ENCODE measurements around the gene PTTG2.

PTTG2 gene

GRCh38 chr4:38004062-38004461 is 43.9 kb downstream of the PTTG2 start:
- Histone ChIP-seq H3K27me3 (ENCODE audit: insufficient read depth, low read length, poor library complexity, severe bottlenecking) (no peaks in the 10 kb centered on the region), H3K4me3 (ENCODE audit: low read length, poor library complexity, severe bottlenecking) (no peak overlapping the region), H3F3A (ENCODE audit: low read depth) (no peaks in the 10 kb centered on the region), H3K9ac (ENCODE audit: low read depth, low read length, poor library complexity, severe bottlenecking) (no peak overlapping the region), H3K9me2 (replicated peaks; ENCODE audit: low read depth, low read length) (no peaks in the 10 kb centered on the region), H3K9me3 (ENCODE audit: insufficient read depth, low read depth, low read length) (no peaks in the 10 kb centered on the region), H3K36me3 (ENCODE audit: insufficient read depth, low read length) (no peaks in the 10 kb centered on the region), H3K79me2 (ENCODE audit: insufficient read depth, low read length) (0 out of 2 replicates have a peak, but pooled peaks cover 5% of the 10 kb centered on the region), H3K4me1 (ENCODE audit: insufficient read depth, low read length, poor library complexity, severe bottlenecking) (peaks cover 24% of the 10 kb centered on the region), H2AFZ (ENCODE audit: low read length) (no peak overlapping the region), H4K20me1 (ENCODE audit: insufficient read depth, low read length, poor library complexity, severe bottlenecking) (peaks cover 5% of the 10 kb centered on the region), H3K4me2 (ENCODE audit: low read depth, low read length, poor library complexity, severe bottlenecking) (no peak overlapping the region)
- TF ChIP-seq CTCF (conservative IDR thresholded peaks at IDR 0.05; ENCODE audit: low read length) = no peak
- no peak for TF ChIP-seq EZH2phosphoT487 (IDR thresholded peaks at IDR 0.05; ENCODE audit: borderline replicate concordance)

- H3K4me1 ChIP-seq (ENCODE audit: insufficient read depth, low read length, poor library complexity, severe bottlenecking) = peaks cover 24% of the 10 kb centered on the region
- no peak overlapping the region for H2AFZ ChIP-seq (ENCODE audit: low read length)
- no peak for TF ChIP-seq EZH2phosphoT487 (IDR thresholded peaks at IDR 0.05; ENCODE audit: borderline replicate concordance)
- TF ChIP-seq CTCF (conservative IDR thresholded peaks at IDR 0.05; ENCODE audit: low read length) = no peak
- H3K9me2 ChIP-seq (replicated peaks; ENCODE audit: low read depth, low read length) = no peaks in the 10 kb centered on the region
- H3K9ac ChIP-seq (ENCODE audit: low read depth, low read length, poor library complexity, severe bottlenecking) = no peak overlapping the region
- H3K27me3 ChIP-seq (ENCODE audit: insufficient read depth, low read length, poor library complexity, severe bottlenecking) = no peaks in the 10 kb centered on the region
- no peaks in the 10 kb centered on the region for H3F3A ChIP-seq (ENCODE audit: low read depth)
- H4K20me1 ChIP-seq (ENCODE audit: insufficient read depth, low read length, poor library complexity, severe bottlenecking) = peaks cover 5% of the 10 kb centered on the region
- H3K4me2 ChIP-seq (ENCODE audit: low read depth, low read length, poor library complexity, severe bottlenecking) = no peak overlapping the region
- no peaks in the 10 kb centered on the region for H3K9me3 ChIP-seq (ENCODE audit: insufficient read depth, low read depth, low read length)
- H3K4me3 ChIP-seq (ENCODE audit: low read length, poor library complexity, severe bottlenecking) = no peak overlapping the region
- H3K36me3 ChIP-seq (ENCODE audit: insufficient read depth, low read length) = no peaks in the 10 kb centered on the region
- 0 out of 2 replicates have a peak, but pooled peaks cover 5% of the 10 kb centered on the region for H3K79me2 ChIP-seq (ENCODE audit: insufficient read depth, low read length)
Observed at GRCh38 chr4:38004887-38005286, 44.7 kb downstream of the PTTG2 start.

- H3F3A ChIP-seq (ENCODE audit: low read depth) = no peaks in the 10 kb centered on the region
- no peak overlapping the region for H3K4me3 ChIP-seq (ENCODE audit: low read length, poor library complexity, severe bottlenecking)
- no peaks in the 10 kb centered on the region for H3K36me3 ChIP-seq (ENCODE audit: insufficient read depth, low read length)
- peaks cover 5% of the 10 kb centered on the region; the same call in 1 of the 2 replicates for H3K79me2 ChIP-seq (ENCODE audit: insufficient read depth, low read length)
- H3K9me2 ChIP-seq (replicated peaks; ENCODE audit: low read depth, low read length) = no peaks in the 10 kb centered on the region
- peaks cover 5% of the 10 kb centered on the region for H4K20me1 ChIP-seq (ENCODE audit: insufficient read depth, low read length, poor library complexity, severe bottlenecking)
- H3K27me3 ChIP-seq (ENCODE audit: insufficient read depth, low read length, poor library complexity, severe bottlenecking) = no peaks in the 10 kb centered on the region
- no peak overlapping the region for H3K9ac ChIP-seq (ENCODE audit: low read depth, low read length, poor library complexity, severe bottlenecking)
- no peaks in the 10 kb centered on the region for H3K9me3 ChIP-seq (ENCODE audit: insufficient read depth, low read depth, low read length)
- no peak overlapping the region for H3K4me2 ChIP-seq (ENCODE audit: low read depth, low read length, poor library complexity, severe bottlenecking)
- H2AFZ ChIP-seq (ENCODE audit: low read length) = no peak overlapping the region
- H3K4me1 ChIP-seq (ENCODE audit: insufficient read depth, low read length, poor library complexity, severe bottlenecking) = peaks cover 24% of the 10 kb centered on the region
- TF ChIP-seq CTCF (conservative IDR thresholded peaks at IDR 0.05; ENCODE audit: low read length) (no peak), EZH2phosphoT487 (IDR thresholded peaks at IDR 0.05; ENCODE audit: borderline replicate concordance) (no peak)
Observed at GRCh38 chr4:38005637-38006036, 45.4 kb downstream of the PTTG2 start.

Data from Loucy (cell line).